Cardiac muscle cell (in vitro differentiated cells and primary cell): Measurements from ENCODE around the gene ANKRD37. TPM values are rescaled to one million over a fixed set of nuclear protein-coding genes. Genes with fewer than 3 reads are reported as not detected.
A peak's percentile ranks its signal among the peaks of the same experiment; 100 is the strongest.

ENCODE experiments used
- DNase-seq, 2 donors: peaks; one replicate each; pipeline versions ENCODE4 v3.0.0 to v3.0.0-alpha.2; 2010 to 2017; ENCODE audit warnings: low read depth in 1 of 2, low spot score in 1 of 2
- H3K27ac ChIP-seq: fragments of 200-600 bp; sonication (generic); 2 replicates; pipeline ENCODE4 v1.5.1; 2016
- H3K27me3 ChIP-seq: fragments of 200-600 bp; sonication (generic); 2 replicates; pipeline ENCODE4 v1.6.0; 2016; ENCODE audit warnings: control low read depth
- H3K36me3 ChIP-seq: fragments of 200-600 bp; sonication (generic); 2 replicates; pipeline ENCODE4 v1.5.1; 2016; ENCODE audit warnings: control low read depth
- H3K4me1 ChIP-seq: fragments of 200-600 bp; sonication (generic); 2 replicates; pipeline ENCODE4 v1.8.1; 2017; ENCODE audit warnings: low read depth, mild to moderate bottlenecking, mixed run types
- H3K4me3 ChIP-seq: fragments of 200-600 bp; sonication (generic); 2 replicates; pipeline ENCODE4 v1.5.1; 2016; ENCODE audit warnings: mild to moderate bottlenecking
- H3K9me3 ChIP-seq: fragments of 200-600 bp; sonication (generic); 2 replicates; pipeline ENCODE4 v1.5.1; 2017; ENCODE audit warnings: low read depth, mild to moderate bottlenecking, control low read depth
- polyA plus RNA-seq: library from polyadenylated mRNA; unstranded; fragments of >200 nt; fragmentation: Nextera tagmentation; extraction: Ambion mirVana; gene quantifications from 2 replicates; pipeline ENCODE4 v1.2.1, GENCODE V29; 2016
- total RNA-seq: library from RNA; depleted of rRNA; stranded (reverse); fragments of >200 nt; gene quantifications from 2 replicates; pipeline ENCODE4 v1.2.3, GENCODE V29; 2016
- TF ChIP-seq, protein P1 (sequence below): IDR thresholded peaks from 2 replicates; pipeline ENCODE4 v1.5.1; 2012; ENCODE audit warnings: low read depth, mild to moderate bottlenecking, low read length

ANKRD37 gene, protein sequence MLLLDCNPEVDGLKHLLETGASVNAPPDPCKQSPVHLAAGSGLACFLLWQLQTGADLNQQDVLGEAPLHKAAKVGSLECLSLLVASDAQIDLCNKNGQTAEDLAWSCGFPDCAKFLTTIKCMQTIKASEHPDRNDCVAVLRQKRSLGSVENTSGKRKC
- total RNA-seq (3.8 and 27.8 TPM in 2 replicates), polyA plus RNA-seq (15.8 and 18.1 TPM in 2 replicates)

DNA sequence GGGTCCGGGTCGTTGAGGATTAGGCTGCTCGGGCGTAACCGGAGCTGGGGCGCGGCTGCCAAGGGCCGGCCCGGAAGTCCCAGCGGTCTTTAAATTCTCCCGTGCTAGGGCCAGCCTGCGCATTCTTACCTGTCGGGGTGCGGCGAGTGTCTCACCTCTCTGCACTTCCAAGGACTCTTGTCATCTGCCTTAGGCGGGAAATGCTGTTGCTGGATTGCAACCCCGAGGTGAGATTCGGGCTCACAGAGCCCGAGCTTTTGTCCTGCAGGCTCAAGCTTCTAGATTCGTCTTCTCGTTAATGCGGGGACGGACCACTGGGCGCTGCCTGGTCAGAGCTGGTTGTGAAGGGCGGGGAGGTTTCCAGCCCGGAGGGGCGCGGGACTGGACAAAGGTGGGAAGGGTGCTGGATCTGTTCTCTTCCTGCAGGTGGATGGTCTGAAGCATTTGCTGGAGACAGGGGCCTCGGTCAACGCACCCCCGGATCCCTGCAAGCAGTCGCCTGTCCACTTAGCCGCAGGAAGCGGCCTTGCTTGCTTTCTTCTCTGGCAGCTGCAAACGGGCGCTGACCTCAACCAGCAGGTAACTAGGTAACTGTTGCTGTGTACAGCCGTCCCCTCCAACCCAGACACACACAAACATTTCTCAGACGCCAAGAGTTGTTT, at the start of gene ANKRD37:
Gene ANKRD37 (plus strand): TSS at position 118 of the 662 bp plus-strand sequence. CDS start 83 bp downstream, at position 201.
- TF ChIP-seq, protein P1, sequence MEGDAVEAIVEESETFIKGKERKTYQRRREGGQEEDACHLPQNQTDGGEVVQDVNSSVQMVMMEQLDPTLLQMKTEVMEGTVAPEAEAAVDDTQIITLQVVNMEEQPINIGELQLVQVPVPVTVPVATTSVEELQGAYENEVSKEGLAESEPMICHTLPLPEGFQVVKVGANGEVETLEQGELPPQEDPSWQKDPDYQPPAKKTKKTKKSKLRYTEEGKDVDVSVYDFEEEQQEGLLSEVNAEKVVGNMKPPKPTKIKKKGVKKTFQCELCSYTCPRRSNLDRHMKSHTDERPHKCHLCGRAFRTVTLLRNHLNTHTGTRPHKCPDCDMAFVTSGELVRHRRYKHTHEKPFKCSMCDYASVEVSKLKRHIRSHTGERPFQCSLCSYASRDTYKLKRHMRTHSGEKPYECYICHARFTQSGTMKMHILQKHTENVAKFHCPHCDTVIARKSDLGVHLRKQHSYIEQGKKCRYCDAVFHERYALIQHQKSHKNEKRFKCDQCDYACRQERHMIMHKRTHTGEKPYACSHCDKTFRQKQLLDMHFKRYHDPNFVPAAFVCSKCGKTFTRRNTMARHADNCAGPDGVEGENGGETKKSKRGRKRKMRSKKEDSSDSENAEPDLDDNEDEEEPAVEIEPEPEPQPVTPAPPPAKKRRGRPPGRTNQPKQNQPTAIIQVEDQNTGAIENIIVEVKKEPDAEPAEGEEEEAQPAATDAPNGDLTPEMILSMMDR = no peak
- no peaks in the 10 kb centered on the region for H3K9me3 ChIP-seq

DNA sequence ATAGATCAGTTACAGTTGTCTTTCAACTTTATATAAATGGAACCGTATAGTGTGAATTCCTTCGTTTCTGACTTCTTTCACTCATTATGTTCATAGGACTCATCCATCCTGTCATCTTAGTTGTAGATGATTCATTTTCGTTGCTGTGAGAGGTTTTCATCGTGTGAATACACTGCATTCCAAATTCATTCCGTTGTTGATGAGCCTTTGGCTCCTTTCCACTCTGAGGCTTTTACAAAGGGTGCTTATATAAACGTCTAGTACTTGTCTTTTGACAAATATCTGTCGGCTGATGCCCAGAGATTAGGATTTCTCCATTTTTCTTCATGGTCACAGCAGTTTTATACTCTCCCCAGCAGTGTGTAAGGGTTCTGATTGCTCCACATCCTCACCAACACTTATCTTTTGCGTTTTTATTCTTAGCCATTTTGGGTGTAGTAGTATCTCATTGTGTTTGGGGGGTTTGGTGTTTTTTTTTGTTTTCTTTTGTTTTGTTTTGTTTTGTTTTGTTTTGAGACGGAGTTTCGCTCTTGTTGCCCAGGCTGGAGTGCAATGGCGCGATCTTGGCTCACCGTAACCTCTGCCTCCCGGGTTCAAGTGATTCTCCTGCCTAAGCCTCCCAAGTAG, 49.6 kb upstream of the ANKRD37 start:
- Histone ChIP-seq H3K4me1 (no peaks in the 10 kb centered on the region), H3K9me3 (no peaks in the 10 kb centered on the region), H3K36me3 (peaks cover 21% of the 10 kb centered on the region), H3K4me3 (no peak overlapping the region), H3K27me3 (no peaks in the 10 kb centered on the region), H3K27ac (no peak overlapping the region)
- DNase-seq = peak in 1 of 2 donors; percentile 20
- TF ChIP-seq, protein P1 = no peak

More for the DNA sequence above, at the start of gene ANKRD37:
- H3K27ac ChIP-seq = peak within 1 kb of the TSS; percentile 82
- peaks cover 14% of the 10 kb centered on the region for H3K4me1 ChIP-seq
- H3K27me3 ChIP-seq = no peaks in the 10 kb centered on the region
- peak; percentile 41 to 61 for DNase-seq
- H3K36me3 ChIP-seq = peaks cover 17% of the 10 kb centered on the region
- peak within 1 kb of the TSS; percentile 53 for H3K4me3 ChIP-seq

DNA sequence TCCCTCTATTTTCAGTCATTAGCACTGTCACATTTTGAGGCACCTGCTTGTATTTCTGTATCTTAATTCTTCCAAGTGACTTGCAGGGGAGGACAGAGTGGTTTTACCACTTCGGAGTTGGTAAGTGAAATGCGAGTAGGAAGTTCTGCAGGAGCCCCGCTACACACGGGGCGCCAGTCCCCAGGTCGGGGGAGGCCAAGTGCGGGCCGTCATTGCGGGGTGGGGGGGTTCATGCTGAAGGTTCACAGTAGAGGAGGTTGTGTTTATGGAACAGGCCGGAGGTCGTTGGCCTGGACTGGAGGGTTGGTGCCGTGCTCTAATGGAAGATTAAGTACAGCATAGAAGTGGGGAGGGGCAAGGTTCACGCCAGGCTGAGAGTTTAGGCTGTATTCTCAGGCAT, 45.0 kb upstream of the ANKRD37 start:
- H3K36me3 ChIP-seq = peaks cover 16% of the 10 kb centered on the region
- no peaks in the 10 kb centered on the region for H3K4me1 ChIP-seq
- no peaks in the 10 kb centered on the region for H3K9me3 ChIP-seq
- no peak overlapping the region for H3K4me3 ChIP-seq
- TF ChIP-seq, protein P1 = no peak
- DNase-seq = no peak
- no peak overlapping the region for H3K27ac ChIP-seq
- H3K27me3 ChIP-seq = no peaks in the 10 kb centered on the region

DNA sequence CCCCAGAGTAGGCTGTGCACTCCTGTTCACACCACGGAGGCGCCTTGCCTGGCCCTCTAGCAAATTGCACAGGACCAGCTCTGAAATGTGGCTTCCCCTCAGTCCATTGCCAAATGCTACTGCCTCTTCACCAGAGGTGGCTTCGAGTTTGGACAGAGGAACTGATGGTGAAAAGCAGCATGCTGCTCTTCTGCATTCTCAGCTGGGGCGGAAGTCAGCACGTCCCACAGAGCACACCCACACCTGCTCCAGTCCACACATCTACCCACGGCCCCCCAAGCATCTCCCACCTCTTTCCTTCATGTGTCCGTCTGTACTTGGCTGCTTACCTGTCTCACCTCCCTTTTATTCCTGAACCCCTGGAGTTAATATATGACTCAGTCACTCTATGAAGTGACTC, 44.4 kb upstream of the ANKRD37 start:
- Histone ChIP-seq H3K36me3 (peaks cover 10% of the 10 kb centered on the region), H3K9me3 (no peaks in the 10 kb centered on the region), H3K4me1 (no peaks in the 10 kb centered on the region), H3K27ac (no peak overlapping the region), H3K4me3 (no peak overlapping the region), H3K27me3 (no peaks in the 10 kb centered on the region)
- no peak for DNase-seq
- TF ChIP-seq, protein P1 = no peak

DNA sequence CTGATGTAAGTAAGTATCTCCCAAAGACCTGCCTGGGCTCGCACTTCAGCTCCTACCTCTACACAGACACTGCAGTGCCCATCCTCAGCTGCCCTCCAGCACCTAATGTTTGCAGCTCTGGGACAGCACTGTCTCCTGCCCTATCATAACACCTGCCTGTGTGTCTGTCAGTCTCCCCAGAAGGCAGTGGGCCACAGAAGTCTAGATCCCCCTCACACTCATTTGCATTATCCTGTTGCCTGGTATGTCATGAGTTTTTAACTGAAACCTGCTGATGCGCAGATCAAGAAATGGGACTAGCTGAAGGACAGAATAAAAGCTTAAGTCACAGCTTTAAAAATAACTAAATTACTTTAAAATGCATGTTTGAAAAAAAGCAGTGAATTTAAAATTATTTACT, 43.9 kb upstream of the ANKRD37 start:
- H3K4me3 ChIP-seq = no peak overlapping the region
- DNase-seq = no peak
- no peak overlapping the region for H3K27ac ChIP-seq
- no peaks in the 10 kb centered on the region for H3K9me3 ChIP-seq
- TF ChIP-seq, protein P1 = no peak
- H3K36me3 ChIP-seq = peaks cover 8% of the 10 kb centered on the region
- peaks cover 5% of the 10 kb centered on the region for H3K4me1 ChIP-seq
- H3K27me3 ChIP-seq = no peaks in the 10 kb centered on the region
